Duodenal mucosa (tissue), 2 donors: ENCODE measurements around the gene BRD3.
A peak's percentile ranks its signal among the peaks of the same experiment; 100 is the strongest.
"Not testable (repeated sequence)": the region's sequence is repeated elsewhere in the genome, so short reads cannot be mapped to it uniquely, and the experiment has no call there.

Experiments used
- H3K27ac ChIP-seq: one replicate; pipeline ENCODE4 v1.7.0; 2013; ENCODE audit warnings: low read depth, low read length
- H3K27me3 ChIP-seq, 2 donors: one replicate each; pipeline ENCODE4 v1.7.0; 2013; ENCODE audit warnings: low read length in 2 of 2, control low read depth in 1 of 2; ENCODE audit not compliant: insufficient read depth in 2 of 2, control insufficient read depth in 1 of 2
- H3K36me3 ChIP-seq, 2 donors: one replicate each; pipeline ENCODE4 v1.7.0; 2013; ENCODE audit warnings: low read length in 2 of 2, control low read depth in 1 of 2; ENCODE audit not compliant: insufficient read depth in 2 of 2, control insufficient read depth in 1 of 2
- H3K4me1 ChIP-seq, 2 donors: one replicate each; pipeline ENCODE4 v1.7.0; 2013; ENCODE audit warnings: low read length in 2 of 2, control low read depth in 1 of 2; ENCODE audit not compliant: insufficient read depth in 2 of 2, control insufficient read depth in 1 of 2
- H3K4me3 ChIP-seq, 2 donors: one replicate each; pipeline ENCODE4 v1.7.0; 2013; ENCODE audit warnings: low read length in 2 of 2, low read depth in 1 of 2
- H3K9ac ChIP-seq, 2 donors: one replicate each; pipeline ENCODE4 v1.7.0; 2013; ENCODE audit warnings: low read length in 2 of 2, low read depth in 1 of 2
- H3K9me3 ChIP-seq, 2 donors: one replicate each; pipeline ENCODE4 v1.7.0; 2013; ENCODE audit warnings: low read length in 2 of 2, control low read depth in 1 of 2; ENCODE audit not compliant: control insufficient read depth in 1 of 2

BRD3 gene

GRCh38 chr9:133993635-133994253 lies 74.1 kb downstream of the BRD3 start:
- no peaks in the 10 kb centered on the region for H3K36me3 ChIP-seq
- H3K4me3 ChIP-seq: peak overlapping the region; percentile 80 to 81
- H3K4me1 ChIP-seq: peaks cover 22 to 34% of the 10 kb centered on the region in 2 donors
- H3K9ac ChIP-seq: peak overlapping the region in 1 of 2 donors; percentile 88
- no peaks in the 10 kb centered on the region for H3K9me3 ChIP-seq
- H3K27ac ChIP-seq: no peak overlapping the region
- H3K27me3 ChIP-seq: no peaks in the 10 kb centered on the region

- H3K36me3 ChIP-seq: no peaks in the 10 kb centered on the region
- H3K9me3 ChIP-seq: no peaks in the 10 kb centered on the region
- H3K27ac ChIP-seq: peak overlapping the region; percentile 87
- peak overlapping the region; percentile 80 to 81 for H3K4me3 ChIP-seq
- no peaks in the 10 kb centered on the region for H3K27me3 ChIP-seq
- H3K9ac ChIP-seq: peak overlapping the region; percentile 88 to 91
- peaks cover 22 to 34% of the 10 kb centered on the region in 2 donors for H3K4me1 ChIP-seq
Observed at GRCh38 chr9:133992780-133993634, 74.8 kb downstream of the BRD3 start.

GRCh38 chr9:133991964-133992779 lies 75.7 kb downstream of the BRD3 start, which contains the start of gene VAV2:
Gene VAV2 (minus strand): TSS chr9:133992324. CDS start chr9:133992278, 46 bp downstream.
- H3K9ac ChIP-seq: peak within 1 kb of the TSS; percentile 88 to 91
- H3K27ac ChIP-seq: peak within 1 kb of the TSS; percentile 87
- no peaks in the 10 kb centered on the region for H3K27me3 ChIP-seq
- H3K4me1 ChIP-seq: peaks cover 27 to 34% of the 10 kb centered on the region in 2 donors
- H3K36me3 ChIP-seq: no peaks in the 10 kb centered on the region
- peak within 1 kb of the TSS; percentile 80 to 81 for H3K4me3 ChIP-seq
- no peaks in the 10 kb centered on the region for H3K9me3 ChIP-seq

- Histone ChIP-seq H3K27me3 (no peaks in the 10 kb centered on the region), H3K4me3 (peak overlapping the region; percentile 80 to 81), H3K27ac (peak overlapping the region; percentile 81), H3K9ac (peak overlapping the region; percentile 58 to 83), H3K36me3 (no peaks in the 10 kb centered on the region), H3K9me3 (no peaks in the 10 kb centered on the region), H3K4me1 (peaks cover 29 to 34% of the 10 kb centered on the region in 2 donors)
Observed at GRCh38 chr9:133991214-133991921, 76.5 kb downstream of the BRD3 start.

- Histone ChIP-seq H3K27ac (peak overlapping the region; percentile 81), H3K9me3 (no peaks in the 10 kb centered on the region), H3K36me3 (no peaks in the 10 kb centered on the region), H3K9ac (peak overlapping the region; percentile 58 to 83), H3K27me3 (no peaks in the 10 kb centered on the region), H3K4me1 (peaks cover 29 to 34% of the 10 kb centered on the region in 2 donors), H3K4me3 (peak overlapping the region; percentile 80 to 81)
Observed at GRCh38 chr9:133990366-133991213, 77.2 kb downstream of the BRD3 start.

GRCh38 chr9:133989625-133990365 lies 78.0 kb downstream of the BRD3 start:
- Histone ChIP-seq H3K4me1 (peaks cover 29 to 34% of the 10 kb centered on the region in 2 donors), H3K27me3 (no peaks in the 10 kb centered on the region), H3K27ac (peak overlapping the region; percentile 13), H3K9me3 (no peaks in the 10 kb centered on the region), H3K9ac (peak overlapping the region in 1 of 2 donors; percentile 83), H3K36me3 (no peaks in the 10 kb centered on the region), H3K4me3 (peak overlapping the region; percentile 80 to 81)

GRCh38 chr9:133988771-133989170 lies 79.1 kb downstream of the BRD3 start:
- not testable (repeated sequence) for H3K27me3 ChIP-seq, H3K9me3 ChIP-seq, H3K27ac ChIP-seq, H3K4me3 ChIP-seq, H3K9ac ChIP-seq, H3K36me3 ChIP-seq
- H3K4me1 ChIP-seq: peaks cover 24 to 26% of the 10 kb centered on the region in 2 donors

- Histone ChIP-seq H3K27me3 (no peaks in the 10 kb centered on the region), H3K9ac (no peak overlapping the region), H3K4me3 (no peak overlapping the region), H3K9me3 (no peaks in the 10 kb centered on the region), H3K4me1 (peaks cover 18 to 19% of the 10 kb centered on the region in 2 donors), H3K27ac (no peak overlapping the region), H3K36me3 (no peaks in the 10 kb centered on the region)
Observed at GRCh38 chr9:133987946-133988665, 79.7 kb downstream of the BRD3 start.
